HCT116 (cell line): Measurements from ENCODE around the gene RASL10A. TPM values are rescaled to one million over a fixed set of nuclear protein-coding genes. Genes with fewer than 3 reads are reported as not detected.
A peak's percentile ranks its signal among the peaks of the same experiment; 100 is the strongest.

Experiments used
- ATAC-seq: fragments of 200-7000 bp; cut with Tn5 transposase; 2 replicates; pipeline ENCODE4 v1.9.1; 2020; ENCODE audit warnings: mild to moderate bottlenecking, moderate library complexity
- BruUV-seq: library from RNA; stranded (reverse); fragments of 400-500 nt; replicated peaks from 2 replicates; lab custom pipeline; 2021; lab: Mats Ljungman, UMichigan
- CTCF ChIA-PET: fragments of 300-600 bp; sonication (Branson Sonifier 250); formaldehyde crosslinking; loops from one replicate; lab custom pipeline; 2021; ENCODE audit warnings: antibody characterized with exemption; lab: Charles Lee
- POLR2A ChIA-PET: fragments of 300-600, 350-600 bp; sonication (Branson Sonifier 250); formaldehyde crosslinking; loops from one replicate; lab custom pipeline; 2021; ENCODE audit warnings: antibody characterized with exemption; lab: Charles Lee
- RAD21 ChIA-PET, 2 experiments: fragments of 300-600 bp; sonication (Branson Sonifier 250); formaldehyde crosslinking; loops; one replicate each; lab custom pipeline; 2023; ENCODE audit warnings: low total read pairs in 2 of 2; ENCODE audit not compliant: uncharacterized antibody in 2 of 2, unreplicated experiment in 2 of 2, low non-redundant PET in 1 of 2; lab: Charles Lee
- DNase-seq: peaks from one replicate; pipeline ENCODE4 v3.0.0-alpha.2; 2010; ENCODE audit warnings: low read depth, low spot score
- H2AFZ ChIP-seq: fragments of 200-600 bp; shearing (Covaris generic), sonication (generic); 2 replicates; pipeline ENCODE4 v1.6.1; 2017; ENCODE audit warnings: low read depth, mixed run types, mixed read lengths, antibody characterized with exemption, low read length; ENCODE audit not compliant: poor library complexity, severe bottlenecking
- H3K27ac ChIP-seq: 2 replicates; pipeline ENCODE4 v1.5.1; 2012; ENCODE audit warnings: low read depth, low read length
- H3K27me3 ChIP-seq: fragments of 200-600 bp; sonication (generic); 2 replicates; pipeline ENCODE4 v1.6.1; 2016; ENCODE audit warnings: mixed run types, low read length, mixed read lengths; ENCODE audit not compliant: insufficient read depth
- H3K36me3 ChIP-seq, 2 experiments: fragments of 200-500 bp in 1 of 2; fragments of 200-600 bp in 1 of 2; sonication (Bioruptor generic) in 1 of 2; sonication (generic) in 1 of 2; 2 replicates each; pipeline versions ENCODE4 v1.5.1 to v1.6.1; 2014 to 2016; ENCODE audit warnings: low read length in 2 of 2, inconsistent platforms in 1 of 2, mixed read lengths in 1 of 2, mixed run types in 1 of 2; ENCODE audit not compliant: insufficient read depth in 2 of 2, control insufficient read depth in 1 of 2
- H3K4me1 ChIP-seq, 2 experiments: fragments of 200-600 bp in 1 of 2; sonication (generic) in 1 of 2; 2 replicates each; pipeline versions ENCODE4 v1.5.1 to v1.6.1; 2012 to 2017; ENCODE audit warnings: low read length in 2 of 2, inconsistent platforms in 1 of 2, mild to moderate bottlenecking in 1 of 2, mixed read lengths in 1 of 2, mixed run types in 1 of 2, moderate library complexity in 1 of 2; ENCODE audit not compliant: insufficient read depth in 2 of 2, control insufficient read depth in 1 of 2
- H3K4me2 ChIP-seq: fragments of 200-600 bp; sonication (generic); 2 replicates; pipeline ENCODE4 v1.6.1; 2017; ENCODE audit warnings: mixed run types, low read length, mixed read lengths
- H3K4me3 ChIP-seq, 2 experiments: fragments of 200-600 bp in 1 of 2; sonication (generic) in 1 of 2; replicated peaks in 1 of 2; 2 replicates each; pipeline ENCODE4 v1.5.1; 2011 to 2016; ENCODE audit warnings: low read length in 2 of 2, control low read depth in 1 of 2, low read depth in 1 of 2, mild to moderate bottlenecking in 1 of 2, mixed read lengths in 1 of 2, mixed run types in 1 of 2
- H3K79me2 ChIP-seq: fragments of 200-600 bp; sonication (generic); 2 replicates; pipeline ENCODE4 v1.6.1; 2017; ENCODE audit warnings: mild to moderate bottlenecking, mixed run types, low read length, moderate library complexity, mixed read lengths; ENCODE audit not compliant: insufficient read depth
- H3K9ac ChIP-seq: fragments of 200-600 bp; sonication (generic); 2 replicates; pipeline ENCODE4 v1.6.1; 2016; ENCODE audit warnings: low read length, mixed read lengths
- H3K9me2 ChIP-seq: fragments of 200-600 bp; sonication (generic), shearing (Covaris generic); 2 replicates; pipeline ENCODE4 v1.6.1; 2017; ENCODE audit warnings: mixed run types, mild to moderate bottlenecking, moderate library complexity; ENCODE audit not compliant: insufficient read depth
- H3K9me3 ChIP-seq, 2 experiments: fragments of 200-500 bp in 1 of 2; fragments of 200-600 bp in 1 of 2; sonication (Bioruptor generic) in 1 of 2; sonication (generic) in 1 of 2; 2 replicates each; pipeline ENCODE4 v1.6.1; 2014 to 2017; ENCODE audit warnings: low read length in 2 of 2, mixed read lengths in 2 of 2, inconsistent platforms in 1 of 2, low read depth in 1 of 2, mild to moderate bottlenecking in 1 of 2, mixed run types in 1 of 2, moderate library complexity in 1 of 2; ENCODE audit not compliant: control insufficient read depth in 1 of 2, insufficient read depth in 1 of 2
- H4K20me1 ChIP-seq: fragments of 200-600 bp; sonication (generic), shearing (Covaris generic); 2 replicates; pipeline ENCODE4 v1.6.1; 2017; ENCODE audit warnings: mixed run types, mild to moderate bottlenecking, moderate library complexity; ENCODE audit not compliant: insufficient read depth
- ATF3 ChIP-seq: IDR thresholded peaks from 2 replicates; pipeline ENCODE4 v1.6.1; 2012
- CBX3 ChIP-seq: IDR thresholded peaks from 2 replicates; pipeline ENCODE4 v1.6.1; 2012; ENCODE audit warnings: low read depth
- CEBPB ChIP-seq: IDR thresholded peaks from 2 replicates; pipeline ENCODE4 v1.6.1; 2012; ENCODE audit warnings: low read depth
- CTCF ChIP-seq, 3 experiments: fragments of 200-600 bp in 1 of 3; sonication (generic) in 1 of 3; IDR thresholded peaks in 2 of 3; conservative IDR thresholded peaks in 1 of 3; 2 replicates each; pipeline ENCODE4 v1.5.1; 2012 to 2017; ENCODE audit warnings: low read depth in 2 of 3, low read length in 2 of 3, antibody characterized with exemption in 1 of 3, borderline replicate concordance in 1 of 3, control low read depth in 1 of 3, mild to moderate bottlenecking in 1 of 3, mixed read lengths in 1 of 3, mixed run types in 1 of 3, moderate library complexity in 1 of 3; ENCODE audit not compliant: insufficient read depth in 1 of 3
- FOSL1 ChIP-seq: IDR thresholded peaks from 2 replicates; pipeline ENCODE4 v1.6.1; 2012; ENCODE audit warnings: low read depth
- JUND ChIP-seq: IDR thresholded peaks from 2 replicates; pipeline ENCODE4 v1.6.1; 2012
- MAX ChIP-seq: IDR thresholded peaks from 2 replicates; pipeline ENCODE4 v1.6.1; 2012
- POLR2A ChIP-seq: IDR thresholded peaks from 2 replicates; pipeline ENCODE4 v1.7.0; 2011; ENCODE audit warnings: borderline replicate concordance; ENCODE audit not compliant: insufficient read depth, insufficient read length; ENCODE audit errors: extremely low read depth
- POLR2AphosphoS5 ChIP-seq: IDR thresholded peaks from 2 replicates; pipeline ENCODE4 v1.6.1; 2011; ENCODE audit warnings: mild to moderate bottlenecking, low read depth, low read length, moderate library complexity
- SP1 ChIP-seq: IDR thresholded peaks from 2 replicates; pipeline ENCODE4 v1.6.1; 2012; ENCODE audit warnings: low read depth
- TCF7L2 ChIP-seq: IDR thresholded peaks from 2 replicates; pipeline ENCODE4 v1.7.0; 2011; ENCODE audit warnings: borderline replicate concordance, inconsistent platforms; ENCODE audit not compliant: insufficient read depth, insufficient read length; ENCODE audit errors: extremely low read depth
- YY1 ChIP-seq: IDR thresholded peaks from 2 replicates; pipeline ENCODE4 v1.6.1; 2011; ENCODE audit warnings: low read length, low read depth, moderate library complexity, mild to moderate bottlenecking; ENCODE audit not compliant: insufficient replicate concordance; ENCODE audit errors: extremely low read depth
- ZBTB33 ChIP-seq: IDR thresholded peaks from 2 replicates; pipeline ENCODE4 v1.6.1; 2011; ENCODE audit warnings: mild to moderate bottlenecking, low read length, moderate library complexity; ENCODE audit not compliant: insufficient replicate concordance; ENCODE audit errors: extremely low read depth
- ZNF274 ChIP-seq: fragments of 200-500 bp; sonication (Bioruptor generic); IDR thresholded peaks from 2 replicates; pipeline ENCODE4 v1.6.1; 2014; ENCODE audit warnings: mild to moderate bottlenecking, low read depth, low read length, inconsistent platforms
- intact Hi-C: fragments of 100-400 bp; cut with micrococcal nuclease; formaldehyde crosslinking; loops from 2 replicates; pipeline ENCODE4 v1.10.0; 2022
- total RNA-seq: library from RNA; stranded (reverse); gene quantifications from one replicate; pipeline ENCODE4 v1.2.1, GENCODE V29; 2021; ENCODE audit not compliant: unreplicated experiment

RASL10A gene
- total RNA-seq, 1 experiment from 2014 or later: 0.96 TPM

- ATAC-seq (peak; percentile 91), DNase-seq (peak; percentile 86)
- H3K79me2 ChIP-seq: no peaks in the 10 kb centered on the region
- intact Hi-C loops: no loop called here
- H3K4me3 ChIP-seq: no peak overlapping the region
- POLR2A ChIA-PET: interaction anchor here (0.6 to 0.7 kb wide), 2 partner anchors 12 to 107 kb away, joined by 3 to 4 read pairs; no protein-coding TSS in a partner anchor
- H3K4me2 ChIP-seq: peak overlapping the region; percentile 57
- TF ChIP-seq YY1: no peak
- TF ChIP-seq ZNF274: no peak
- TF ChIP-seq FOSL1: peak; percentile 40; the same call in 1 of the 2 replicates
- TF ChIP-seq ZBTB33: no peak
- peak; percentile 61 for TF ChIP-seq SP1
- no peak for TF ChIP-seq CTCF (IDR thresholded peaks at IDR 0.05 in 2 of 3, conservative IDR thresholded peaks at IDR 0.05 in 1 of 3; ENCODE audit: borderline replicate concordance in 1 of 3, insufficient read depth in 1 of 3, low read depth in 2 of 3, low read length in 2 of 3)
- TF ChIP-seq CBX3: no peak
- peak; percentile 31 for TF ChIP-seq TCF7L2
- no peak for TF ChIP-seq CEBPB
- TF ChIP-seq POLR2A: no peak
- peak; percentile 46 for TF ChIP-seq JUND
- TF ChIP-seq POLR2AphosphoS5: no peak
- no peak for TF ChIP-seq ATF3
- TF ChIP-seq MAX: no peak
- no peaks in the 10 kb centered on the region for H3K9me2 ChIP-seq
- no peak overlapping the region for H2AFZ ChIP-seq
- no peaks in the 10 kb centered on the region; the same call in 1 of the 2 replicates for H4K20me1 ChIP-seq
- H3K9me3 ChIP-seq: no peaks in the 10 kb centered on the region
- RAD21 ChIA-PET: interaction anchor here in 1 of 2 experiments (0.7 kb wide), 1 partner anchor 41 kb away, joined by 3 read pairs; no protein-coding TSS in a partner anchor
- H3K27ac ChIP-seq: peak overlapping the region; percentile 32
- peaks cover 25 to 33% of the 10 kb centered on the region in 2 experiments for H3K4me1 ChIP-seq
- CTCF ChIA-PET: interaction anchor here (0.8 to 1.4 kb wide), 2 partner anchors 15 to 33 kb away, joined by 3 read pairs; no protein-coding TSS in a partner anchor
- no TSS peak for BruUV-seq
- H3K9ac ChIP-seq: no peak overlapping the region
- H3K27me3 ChIP-seq: no peaks in the 10 kb centered on the region
- peaks cover 19 to 28% of the 10 kb centered on the region in 2 experiments for H3K36me3 ChIP-seq
These were observed 28.6 kb upstream of the RASL10A start for GRCh38 chr22:29344137-29344536.
